HG03432 (cell line): ENCODE measurements around the gene WDR49.
A peak's percentile ranks its signal among the peaks of the same experiment; 100 is the strongest.

Experiments used
- ATAC-seq: cut with Tn5 transposase; IDR thresholded peaks from one replicate; pipeline ENCODE4 v1.9.1; 2021; ENCODE audit warnings: mild to moderate bottlenecking, moderate library complexity; ENCODE audit not compliant: unreplicated experiment

The WDR49 gene

DNA sequence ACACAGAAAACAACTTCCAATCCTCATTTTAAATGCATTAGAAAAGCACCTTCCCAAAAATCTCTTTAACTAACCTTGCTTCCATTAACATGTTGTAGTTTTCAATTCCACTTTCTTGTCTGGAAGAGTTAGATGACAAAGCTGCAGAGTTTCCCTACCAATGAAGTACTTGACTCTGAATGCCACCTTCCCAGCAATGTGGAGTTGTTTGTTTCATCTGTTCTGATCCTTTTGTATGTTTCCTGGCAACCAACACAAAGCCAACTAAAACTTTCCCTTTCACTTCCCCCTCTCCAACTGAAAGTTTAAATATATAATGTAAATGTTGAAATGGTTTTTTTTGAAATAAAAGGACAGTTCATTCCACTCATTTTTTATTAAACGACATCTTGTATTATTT lies at the start of gene WDR49:
Gene WDR49 (minus strand): TSS at position 183 of the 400 bp plus-strand sequence. CDS start 517 bp downstream, outside the sequence.
- ATAC-seq, result peak; percentile 58

DNA sequence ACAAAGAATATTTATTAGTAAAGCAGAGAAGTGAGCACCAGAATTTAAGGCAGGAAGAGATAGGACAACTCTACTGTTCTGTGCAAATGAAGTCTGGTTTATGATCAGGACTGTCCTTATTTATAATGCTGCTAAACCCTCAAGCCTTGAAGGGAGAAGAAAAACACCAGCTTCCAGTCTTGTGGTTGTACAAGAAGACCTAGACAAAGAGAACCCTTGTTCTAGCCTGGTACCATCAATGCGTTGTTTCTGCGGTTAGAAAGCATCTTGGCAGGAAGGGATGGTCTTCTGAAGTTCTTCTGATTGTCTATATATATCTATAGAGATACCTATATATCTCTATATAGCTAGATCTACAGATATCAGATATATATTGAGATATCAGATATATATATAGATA lies 47.2 kb upstream of the WDR49 start:
- ATAC-seq, result no peak

DNA sequence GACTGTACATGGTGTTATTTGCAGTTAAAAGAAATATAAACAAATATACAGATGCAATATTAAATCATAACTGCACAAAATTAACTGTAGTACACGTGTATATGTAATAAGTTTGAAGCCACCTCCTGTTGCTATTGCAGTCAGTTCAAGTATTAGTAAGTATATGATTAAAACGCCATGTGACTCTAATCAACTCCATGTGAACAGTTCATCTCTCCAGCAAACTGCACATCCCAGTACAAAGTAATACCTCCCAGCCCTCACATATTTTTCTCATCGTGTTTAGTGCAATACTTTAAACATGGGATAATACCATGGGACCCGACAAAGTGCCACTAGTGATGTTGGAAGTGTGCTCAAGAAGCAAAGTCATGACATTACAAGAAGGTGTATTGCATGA lies 46.3 kb upstream of the WDR49 start:
- ATAC-seq, result no peak

DNA sequence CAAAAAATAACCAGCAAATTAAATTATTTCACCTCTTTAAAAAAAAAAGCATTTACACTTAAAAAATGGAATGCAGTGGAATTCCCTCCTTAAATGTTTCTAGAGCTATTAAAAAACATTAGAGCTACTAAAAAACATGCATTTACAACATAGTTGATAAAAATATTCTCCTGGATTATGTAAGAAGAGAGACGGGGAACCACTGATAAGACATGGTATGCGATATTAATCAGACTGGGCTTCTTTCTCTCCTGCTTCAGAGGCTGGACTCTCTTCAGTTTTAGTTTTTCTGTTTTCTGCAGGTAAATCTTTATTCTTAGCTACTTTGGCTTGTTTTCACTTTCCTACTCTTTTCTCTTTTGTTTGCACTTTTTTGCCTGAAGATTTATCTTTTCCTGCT lies 40.4 kb upstream of the WDR49 start:
- no peak for ATAC-seq

DNA sequence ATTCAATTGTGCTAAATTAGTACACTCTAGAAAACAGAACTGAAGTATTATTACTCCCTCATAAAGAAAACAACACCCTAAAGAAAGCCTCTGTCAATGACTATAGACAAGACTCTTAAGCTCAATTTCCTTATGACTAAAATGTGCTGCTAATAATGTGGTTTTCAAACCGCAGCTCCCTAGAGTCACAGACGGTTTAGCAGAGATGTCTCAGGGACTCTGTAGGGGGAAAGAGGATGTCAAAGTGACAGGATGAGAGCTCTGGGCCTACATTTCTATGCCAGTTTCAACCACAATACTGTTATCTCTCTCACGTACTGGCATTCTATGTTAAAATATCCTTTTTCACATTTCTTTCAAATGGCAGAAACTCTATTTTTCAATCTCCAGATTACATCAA lies 37.6 kb upstream of the WDR49 start:
- ATAC-seq, result peak; percentile 100

DNA sequence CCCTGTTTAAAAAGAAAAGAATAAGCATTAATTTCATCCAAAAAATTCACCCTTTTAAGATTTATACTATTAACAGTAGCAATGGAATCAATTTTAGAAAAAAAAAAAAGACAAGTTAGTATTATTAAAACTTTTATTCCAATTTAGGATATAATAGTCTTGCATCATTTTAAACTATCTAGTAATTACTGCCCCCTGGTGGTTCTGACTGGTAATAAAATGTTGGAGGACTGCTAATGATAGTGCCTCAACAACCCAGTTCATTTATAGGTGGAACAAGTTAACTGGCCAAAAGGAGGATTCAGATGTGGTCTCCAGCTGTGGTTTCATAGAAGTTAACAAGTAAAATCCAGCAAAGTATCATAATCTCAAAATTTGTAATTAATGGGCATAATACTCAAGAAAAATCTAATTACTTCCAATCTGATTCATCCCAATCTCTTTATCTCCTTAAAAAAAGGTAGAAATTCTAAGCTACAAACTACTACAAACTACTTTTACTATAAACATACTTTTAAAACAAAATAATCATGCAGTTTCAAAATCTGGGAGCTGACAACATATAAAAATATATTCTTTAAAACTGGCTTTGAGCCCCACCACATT lies 30.7 kb upstream of the WDR49 start:
- peak; percentile 84 for ATAC-seq

DNA sequence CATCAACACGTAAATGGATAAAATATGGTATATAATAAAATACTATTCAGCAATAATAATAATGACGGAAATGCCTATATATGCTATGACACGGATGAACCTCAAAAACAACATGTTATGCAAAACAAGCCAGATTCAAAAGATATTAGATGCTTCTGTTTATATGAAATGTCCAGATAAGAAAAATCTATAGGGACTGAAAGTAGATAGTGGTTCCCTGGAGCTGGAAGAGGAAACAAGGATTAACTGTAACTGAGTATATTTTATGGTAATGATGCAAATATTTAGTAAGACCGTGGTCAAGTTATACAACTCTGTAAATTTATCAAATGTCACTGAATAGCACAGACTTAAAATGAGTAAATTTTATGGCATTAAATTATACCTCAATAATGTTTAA lies 25.8 kb upstream of the WDR49 start:
- ATAC-seq, result no peak

DNA sequence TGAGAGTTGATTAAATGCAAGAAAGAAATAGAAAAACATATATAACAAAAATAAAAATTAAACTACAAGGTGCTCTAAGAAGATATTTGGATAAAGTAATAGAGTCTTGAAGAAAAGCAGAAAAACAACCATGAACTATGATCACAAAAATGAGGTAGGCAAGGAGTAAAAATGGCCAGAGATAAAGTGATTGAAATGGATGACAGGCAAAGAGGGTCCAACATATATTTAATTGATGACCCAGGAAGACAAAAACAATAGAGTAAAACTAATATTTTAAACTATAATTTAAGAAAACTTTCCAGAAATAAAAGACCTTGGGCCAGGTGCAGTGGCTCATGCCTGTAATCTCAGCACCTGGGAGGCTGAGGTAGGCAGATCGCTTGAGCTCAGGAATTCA lies 22.1 kb upstream of the WDR49 start:
- no peak for ATAC-seq

DNA sequence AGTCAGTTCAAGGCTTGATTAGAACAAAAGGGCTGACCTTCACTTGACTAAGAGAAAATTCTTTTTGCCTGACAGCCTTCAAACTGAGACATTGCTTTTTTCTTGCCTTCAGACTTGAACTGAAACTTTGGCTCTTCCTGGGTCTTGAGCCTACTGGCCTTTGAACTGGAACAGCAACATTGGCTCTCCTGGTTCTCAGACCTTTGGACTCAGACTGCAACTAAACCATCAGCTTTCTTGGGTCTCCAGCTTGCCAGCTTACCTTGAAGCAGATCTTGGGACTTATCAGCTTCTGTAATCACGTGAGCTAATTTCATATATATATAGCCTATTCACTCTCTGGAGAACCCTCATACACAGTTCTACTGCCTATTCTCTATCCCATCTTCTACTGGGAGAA lies 19.5 kb upstream of the WDR49 start:
- ATAC-seq, result no peak

DNA sequence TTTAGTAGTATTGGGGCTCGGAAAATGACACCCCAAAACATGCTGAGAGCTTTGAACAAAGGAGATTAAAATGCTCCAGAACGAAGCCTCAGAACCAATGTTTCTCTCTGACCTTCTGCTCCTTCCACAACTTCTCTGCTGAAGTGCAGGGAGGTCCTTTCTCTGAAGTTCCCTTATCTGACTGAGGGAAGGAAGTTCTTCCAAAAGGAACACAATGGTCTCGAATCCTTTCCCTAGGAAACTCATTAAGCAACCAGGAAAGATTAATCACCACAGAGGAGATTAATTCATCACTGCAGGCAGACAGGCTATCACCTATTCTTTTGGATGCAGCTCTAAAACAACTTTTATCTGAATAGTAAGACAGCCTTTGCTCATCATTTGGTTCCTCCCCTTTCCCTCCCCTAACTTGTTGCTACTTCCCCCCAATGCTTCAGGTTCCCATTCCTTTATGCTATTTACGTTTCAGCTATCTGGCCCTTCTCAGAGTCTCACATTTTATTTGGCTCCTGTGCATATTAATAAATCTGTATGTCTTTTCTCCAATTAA lies 18.2 kb upstream of the WDR49 start:
- no peak for ATAC-seq

DNA sequence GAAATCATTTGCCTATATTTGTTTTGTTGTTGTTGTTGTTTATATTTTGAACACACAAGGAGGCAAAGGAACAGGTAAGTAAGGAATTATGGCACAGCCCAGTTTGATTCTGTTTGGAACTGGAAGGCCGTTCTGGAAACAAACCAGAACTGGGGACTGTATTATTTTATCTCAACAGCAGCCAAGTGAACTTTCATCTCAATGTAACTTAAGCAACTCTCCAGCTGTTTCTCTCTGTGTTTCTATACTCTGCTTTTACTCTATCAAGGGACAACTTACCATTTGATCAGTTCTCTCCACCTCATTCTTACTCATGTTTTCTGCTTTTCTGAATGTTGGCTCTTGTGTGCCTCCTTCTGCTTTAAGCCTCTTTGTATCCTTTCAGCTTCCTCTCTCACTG lies 16.0 kb upstream of the WDR49 start:
- ATAC-seq, result no peak

DNA sequence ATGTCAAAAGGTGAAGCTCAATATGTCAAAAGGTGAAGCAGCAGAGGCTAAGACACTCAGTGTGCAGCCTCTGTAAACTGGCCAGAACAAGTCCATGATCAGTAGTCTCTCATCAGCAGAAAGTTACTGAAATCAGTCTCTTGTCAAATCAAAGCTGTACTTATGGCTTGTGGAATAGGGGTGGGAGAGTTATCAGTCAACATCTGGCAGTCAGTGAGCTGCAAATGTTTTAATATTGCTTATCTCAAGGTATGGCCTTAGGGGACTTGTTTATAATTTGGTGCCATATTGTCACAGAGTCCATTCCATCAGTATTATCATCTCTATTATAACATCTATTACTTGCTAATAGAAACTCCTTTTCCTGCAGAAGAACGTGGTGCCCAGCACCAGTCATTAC lies 14.9 kb upstream of the WDR49 start:
- no peak for ATAC-seq

DNA sequence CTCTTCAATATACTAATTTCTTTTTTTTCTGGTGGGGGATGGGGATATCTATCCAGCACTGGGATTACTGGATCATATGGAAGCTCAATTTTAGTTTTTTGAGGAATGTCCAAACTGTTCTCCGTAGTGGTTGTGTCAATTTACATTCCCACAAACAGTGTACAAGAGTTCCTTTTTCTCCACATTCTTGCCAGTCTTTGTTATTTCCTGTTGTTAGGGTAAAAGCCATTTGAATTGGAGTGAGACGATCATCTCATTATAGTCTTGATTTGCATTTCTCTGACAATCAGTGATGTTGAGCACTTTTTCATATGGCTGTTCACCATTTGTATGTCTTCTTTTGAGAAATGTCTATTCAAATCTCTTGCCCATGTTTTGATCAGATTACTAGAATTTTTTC lies 12.8 kb upstream of the WDR49 start:
- no peak for ATAC-seq

DNA sequence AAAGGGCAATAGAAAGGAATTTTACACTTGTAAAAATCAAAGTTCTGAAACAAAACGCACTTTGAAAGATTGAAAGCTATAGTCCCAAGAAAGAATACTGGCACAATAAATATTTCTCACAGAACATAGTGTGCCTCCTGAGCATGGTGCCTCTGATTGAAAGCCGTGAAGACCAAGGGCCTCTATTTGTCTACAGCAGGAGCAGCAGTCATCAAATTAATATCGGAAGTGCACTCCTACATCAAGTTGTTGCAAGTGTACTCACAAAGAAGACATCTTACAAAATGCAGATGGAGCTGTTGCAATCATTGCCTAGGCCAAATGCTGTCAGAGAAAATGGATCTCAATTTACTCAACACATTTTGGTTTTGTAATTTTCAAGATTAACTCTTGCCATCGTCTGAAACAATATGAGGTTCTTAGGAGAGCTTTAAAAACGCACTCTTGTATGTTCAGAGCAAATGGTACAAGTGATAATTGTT lies 9.2 kb upstream of the WDR49 start:
- no peak for ATAC-seq

DNA sequence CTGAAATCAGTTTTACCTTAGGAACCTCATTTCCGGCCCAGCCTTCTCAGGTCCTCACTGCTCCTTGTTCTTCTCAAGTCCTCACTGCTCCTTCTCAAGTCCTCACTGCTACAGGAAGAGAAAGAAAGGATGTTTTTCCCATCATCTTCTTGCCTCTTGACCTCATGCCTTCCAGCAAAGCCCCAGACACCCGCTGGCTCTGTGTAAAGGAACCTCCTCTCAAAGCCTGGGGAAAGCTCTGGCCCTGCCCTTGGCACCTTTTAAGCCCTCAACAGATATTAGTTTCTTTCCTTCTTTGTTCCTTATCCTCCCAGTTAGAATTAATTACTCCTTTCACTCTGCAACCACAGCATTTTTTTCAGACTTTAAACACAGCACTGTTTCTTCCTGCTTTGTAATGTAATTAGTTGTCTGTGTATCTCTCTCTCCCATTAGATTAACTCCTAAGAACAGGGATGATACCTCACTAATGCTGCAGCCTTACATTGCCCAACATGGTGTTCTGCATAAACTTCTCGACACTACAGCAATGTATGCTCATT lies 4.0 kb upstream of the WDR49 start:
- no peak for ATAC-seq

DNA sequence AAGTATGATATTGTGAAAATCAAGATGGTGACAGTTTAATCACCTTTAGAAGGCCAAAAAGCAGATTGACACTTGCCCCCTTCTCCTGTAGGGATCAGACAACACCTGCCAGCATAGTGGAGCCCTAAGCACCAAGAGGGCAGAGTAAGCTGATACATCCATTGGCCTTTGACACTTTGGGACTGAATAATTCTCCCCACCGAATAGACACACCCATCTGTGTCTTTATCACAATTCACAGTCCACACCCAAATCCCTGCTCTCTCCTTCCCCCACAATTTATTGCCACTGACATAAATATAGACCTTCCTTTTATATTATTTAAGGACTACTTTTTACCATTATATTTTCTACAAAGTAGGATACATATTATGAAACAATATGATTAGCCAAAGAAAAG lies 3.1 kb upstream of the WDR49 start:
- no peak for ATAC-seq

DNA sequence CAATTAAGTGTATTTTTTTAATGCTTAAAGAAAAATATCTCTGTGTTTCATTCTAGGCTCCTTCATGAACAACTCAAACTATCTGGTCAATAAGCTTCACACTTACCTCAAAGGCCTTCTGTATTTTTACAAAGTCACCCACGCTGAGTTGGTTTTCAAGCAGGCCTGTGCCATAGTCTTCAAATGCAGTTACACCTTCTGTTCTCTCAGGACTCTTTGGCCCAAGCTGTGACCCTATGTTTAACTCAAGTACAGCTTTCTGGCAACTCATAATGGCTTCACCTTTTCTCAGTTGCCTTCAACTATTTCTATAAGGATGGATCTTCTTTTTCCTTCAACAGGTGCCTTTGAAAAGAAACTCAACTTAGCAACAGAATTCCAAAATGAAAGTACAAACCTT lies 587 bp downstream of the WDR49 start:
- no peak for ATAC-seq

DNA sequence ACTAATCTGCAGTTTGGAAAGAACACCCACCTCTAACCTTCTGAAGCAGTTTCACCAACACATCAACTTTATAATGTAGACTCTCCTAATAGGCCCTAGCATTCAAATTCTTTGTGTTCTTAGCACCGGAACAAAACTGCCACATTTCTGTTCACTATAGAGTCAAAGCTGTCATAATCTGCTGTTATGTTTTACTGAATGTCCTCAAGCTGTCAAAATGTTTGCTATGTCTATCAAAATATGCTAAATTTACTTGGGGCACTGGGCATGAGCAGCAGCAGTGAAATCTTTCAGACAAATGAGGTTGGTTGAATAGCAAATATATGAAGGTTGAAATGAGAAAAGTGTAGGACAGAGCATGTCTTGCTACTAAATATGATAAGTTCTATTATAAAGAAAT lies 1.9 kb downstream of the WDR49 start:
- ATAC-seq, result no peak

DNA sequence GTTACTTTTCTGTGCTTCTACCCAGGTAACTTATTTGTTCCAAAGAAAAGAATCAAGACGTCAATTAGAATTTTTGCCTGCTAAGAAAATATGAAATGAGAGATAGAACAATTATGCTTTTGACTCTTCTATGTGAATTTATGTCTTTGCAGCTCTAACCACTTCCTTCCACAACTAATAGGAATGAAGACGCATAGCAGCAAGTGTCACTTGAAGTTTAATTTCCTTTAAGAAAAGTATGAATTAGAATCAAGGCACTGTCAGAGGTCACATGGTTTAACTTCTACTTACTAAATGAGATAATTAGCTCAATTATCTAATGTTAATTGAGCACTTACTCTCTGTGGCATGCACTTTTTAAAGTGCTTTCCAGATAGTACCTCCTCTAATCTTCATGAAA lies 3.3 kb downstream of the WDR49 start:
- ATAC-seq, result no peak

DNA sequence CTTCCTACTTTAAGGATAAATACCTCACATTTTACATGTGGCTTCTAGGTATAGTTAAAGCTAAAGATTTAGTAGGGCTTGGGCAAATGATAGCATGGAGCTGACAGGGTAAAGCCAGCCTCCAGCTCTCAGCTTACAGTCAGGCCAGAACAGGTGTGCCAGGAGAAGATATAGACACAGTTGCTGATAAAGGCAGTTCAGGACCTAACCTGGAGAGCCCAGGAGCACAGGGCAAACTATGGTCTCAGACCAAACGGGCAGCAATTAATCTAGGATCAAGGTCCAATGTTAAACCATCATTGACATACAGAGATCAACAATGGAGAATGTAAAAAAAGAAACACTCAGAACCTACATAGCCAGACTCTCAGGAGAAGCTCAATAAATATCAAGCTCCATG lies 4.0 kb downstream of the WDR49 start:
- no peak for ATAC-seq

DNA sequence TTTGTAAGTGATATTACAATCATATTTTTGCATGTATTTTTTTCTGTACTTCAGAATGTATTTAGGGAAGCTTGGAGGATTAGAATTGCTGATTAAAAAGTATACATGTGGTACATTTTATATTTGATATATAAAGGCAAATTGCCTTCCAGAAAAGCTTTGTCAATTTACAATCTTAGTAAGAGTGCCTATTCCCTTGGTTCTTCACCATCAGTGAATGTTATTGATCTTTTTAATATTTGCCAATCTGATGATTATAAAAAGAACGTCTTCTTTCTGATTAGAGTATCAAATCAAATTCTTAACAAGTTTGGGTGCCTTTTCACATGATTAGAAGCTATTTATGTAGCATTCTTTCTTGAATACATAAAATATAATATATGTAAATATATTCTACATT lies 9.1 kb downstream of the WDR49 start:
- no peak for ATAC-seq

DNA sequence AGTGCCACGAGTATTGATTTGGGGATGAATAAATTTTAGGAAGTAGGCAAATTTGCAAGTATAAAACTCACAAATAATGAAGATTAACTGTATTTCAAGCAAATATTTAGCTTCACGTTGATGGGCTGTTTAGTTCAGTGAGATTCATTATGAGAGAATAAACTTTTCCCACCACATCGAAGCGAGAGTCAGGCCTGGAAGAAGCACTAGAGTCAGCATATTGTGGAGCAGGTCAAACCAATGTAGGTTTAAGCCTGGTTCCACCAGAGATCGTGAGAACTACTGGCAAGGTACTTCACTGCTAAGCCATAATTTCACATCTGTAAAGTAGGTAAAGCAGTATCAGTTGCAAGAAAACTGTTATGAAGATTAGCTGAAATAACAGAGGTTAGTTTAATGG lies 22.3 kb downstream of the WDR49 start:
- no peak for ATAC-seq

DNA sequence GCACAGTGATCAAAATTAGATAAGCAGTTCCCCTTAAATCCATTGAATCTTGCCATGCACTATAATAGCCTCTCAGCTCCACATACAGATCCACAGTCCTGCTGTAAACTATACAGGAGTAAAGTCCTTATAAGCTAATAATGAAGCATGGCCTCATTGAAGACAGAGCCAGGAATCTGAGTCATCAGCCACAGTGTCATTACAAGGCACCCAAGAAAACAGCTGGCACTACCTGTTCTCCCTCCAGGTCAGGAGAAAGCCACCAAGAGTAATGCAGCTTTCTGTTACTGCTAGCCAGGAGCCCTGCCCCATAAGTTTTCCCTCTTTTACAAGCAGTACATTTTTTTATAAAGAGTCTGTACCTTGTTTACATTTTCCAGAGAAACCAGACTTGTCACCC lies 27.3 kb downstream of the WDR49 start:
- no peak for ATAC-seq
